AG09319 (cell line): ENCODE results near the gene COPRS.

Source experiments
- DNase-seq: peaks from one replicate; pipeline ENCODE4 v3.0.0-alpha.2; 2010; ENCODE audit warnings: low read depth; ENCODE audit errors: extremely low read depth
- CTCF ChIP-seq: IDR thresholded peaks from 2 replicates; pipeline ENCODE4 v1.5.1; 2011; ENCODE audit warnings: low read depth, mild to moderate bottlenecking, inconsistent platforms, low read length, moderate library complexity

COPRS gene

GRCh38 chr17:31882571-31882970, 23.5 kb upstream of the COPRS start:
- no peak for TF ChIP-seq CTCF
- DNase-seq = no peak

GRCh38 chr17:31880311-31880710, 21.3 kb upstream of the COPRS start:
- no peak for DNase-seq
- TF ChIP-seq CTCF = no peak

GRCh38 chr17:31878703-31879073, 19.6 kb upstream of the COPRS start:
- TF ChIP-seq CTCF = no peak
- no peak for DNase-seq

- DNase-seq = no peak
- TF ChIP-seq CTCF = no peak
Measured at GRCh38 chr17:31877911-31878702, 19.1 kb upstream of the COPRS start.

- no peak for DNase-seq
- TF ChIP-seq CTCF = no peak
Measured at GRCh38 chr17:31877341-31877740, 18.3 kb upstream of the COPRS start.

GRCh38 chr17:31875081-31875480, 16.0 kb upstream of the COPRS start:
- no peak for DNase-seq
- no peak for TF ChIP-seq CTCF

GRCh38 chr17:31869797-31870568, 10.9 kb upstream of the COPRS start:
- no peak for TF ChIP-seq CTCF
- no peak for DNase-seq
